Activated CD8-positive, alpha-beta memory T cell treated with anti-CD3 and anti-CD28 coated beads for 48 hours (primary cell): ENCODE results near the gene RAPGEF3.

ENCODE experiments used
- DNase-seq, 3 experiments: peaks; one replicate each; pipeline ENCODE4 v3.0.0-alpha.2; 2020; ENCODE audit warnings: low read depth in 2 of 3, low spot score in 2 of 3

Gene RAPGEF3

GRCh38 chr12:47790676-47791350 lies 32.1 kb upstream of the RAPGEF3 start:
- DNase-seq = no peak

- DNase-seq = no peak
Measured at GRCh38 chr12:47789712-47790489, 31.2 kb upstream of the RAPGEF3 start.

GRCh38 chr12:47789141-47789540 lies 30.5 kb upstream of the RAPGEF3 start:
- no peak for DNase-seq

- no peak for DNase-seq
Measured at GRCh38 chr12:47787596-47788319, 29.1 kb upstream of the RAPGEF3 start.

- DNase-seq = no peak
Measured at GRCh38 chr12:47786662-47787280, 28.1 kb upstream of the RAPGEF3 start.

GRCh38 chr12:47785887-47786661 lies 27.4 kb upstream of the RAPGEF3 start:
- DNase-seq = no peak

GRCh38 chr12:47785036-47785886 lies 26.6 kb upstream of the RAPGEF3 start:
- DNase-seq = no peak

- no peak for DNase-seq
Measured at GRCh38 chr12:47783821-47784819, 25.4 kb upstream of the RAPGEF3 start.

- no peak for DNase-seq
Measured at GRCh38 chr12:47783024-47783755, 24.5 kb upstream of the RAPGEF3 start.

GRCh38 chr12:47782372-47782770 lies 23.7 kb upstream of the RAPGEF3 start:
- DNase-seq = no peak

- no peak for DNase-seq
Measured at GRCh38 chr12:47781479-47782371, 23.0 kb upstream of the RAPGEF3 start.

- DNase-seq = no peak
Measured at GRCh38 chr12:47779943-47780504, 21.3 kb upstream of the RAPGEF3 start.

- DNase-seq = peak; percentile 74 to 96 (median 96)
Measured at GRCh38 chr12:47779301-47779942, 20.7 kb upstream of the RAPGEF3 start.

- no peak for DNase-seq
Measured at GRCh38 chr12:47778881-47779280, 20.2 kb upstream of the RAPGEF3 start.

- DNase-seq = no peak
Measured at GRCh38 chr12:47777741-47778558, 19.3 kb upstream of the RAPGEF3 start.
